ENCODE data around the gene MAP2K5. TPM values are rescaled to one million over a fixed set of nuclear protein-coding genes. Genes with fewer than 3 reads are reported as not detected.

The MAP2K5 gene
- polyA plus RNA-seq, 2 of the 4 experiments (the other 2 are of a cell fraction): 7.8 to 11.0 TPM

DNA sequence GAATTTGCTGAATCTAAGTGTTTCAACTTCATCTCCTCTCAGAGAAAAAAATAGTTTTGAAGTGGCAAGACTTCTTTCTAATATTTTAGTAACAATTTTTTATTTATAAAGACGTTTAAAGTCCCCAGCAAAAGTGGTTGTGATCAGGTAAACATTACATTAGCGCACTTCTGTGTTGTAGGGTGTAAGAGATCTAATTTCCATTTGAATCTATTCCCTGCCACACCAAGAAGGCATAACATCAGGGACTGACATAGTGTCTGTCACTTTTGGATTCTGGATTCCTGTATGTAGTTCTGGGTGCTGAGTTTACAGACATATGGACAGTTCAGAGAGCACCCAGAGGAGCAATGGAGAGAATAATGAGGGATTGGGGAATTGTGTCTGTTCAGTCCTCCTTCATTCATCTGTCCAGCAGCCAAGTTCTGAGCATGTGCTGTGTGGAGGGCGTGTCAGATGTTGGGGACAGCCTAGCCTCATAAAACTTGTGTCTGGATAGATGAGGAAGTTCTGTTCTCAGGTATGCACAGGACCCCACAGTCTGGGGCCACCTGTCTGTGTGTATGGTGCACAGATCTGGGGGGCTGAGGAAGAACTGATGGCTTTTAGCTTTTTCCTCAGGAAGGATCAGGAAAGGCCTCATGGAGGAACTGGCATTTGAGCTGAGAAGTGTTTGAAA is 65.6 kb downstream of the MAP2K5 start:
- CTCF ChIA-PET: no interaction called here
- WGBS (ENCODE audit: missing lambda C conversion rate): 80% methylated on average over 3 of the region's 3 CpGs
- POLR2A ChIA-PET: no interaction called here
- ATAC-seq (no peak), DNase-seq (ENCODE audit: low read depth in 1 of 2, low spot score in 1 of 2) (no peak), FAIRE-seq (no peak)
- H3K4me1 ChIP-seq: no peaks in the 10 kb centered on the region
- H3K27ac ChIP-seq: no peak overlapping the region
- no peaks in the 10 kb centered on the region for H3K9me3 ChIP-seq
- H3K4me3 ChIP-seq: no peak overlapping the region
- no peak overlapping the region for H3K4me2 ChIP-seq
- TF ChIP-seq RAD21 (conservative IDR thresholded peaks at IDR 0.05 in 1 of 2, IDR thresholded peaks at IDR 0.05 in 1 of 2) (no peak), FOSB (CRISPR knock-in tag; IDR thresholded peaks at IDR 0.05) (no peak), HOXB13 (CRISPR knock-in tag; IDR thresholded peaks at IDR 0.05; ENCODE audit: low read depth) (no peak), EP300 (IDR thresholded peaks at IDR 0.05) (no peak), EHF (CRISPR knock-in tag; IDR thresholded peaks at IDR 0.05) (no peak), BHLHE40 (IDR thresholded peaks at IDR 0.05; ENCODE audit: low read depth, low read length) (no peak), KDM5A (IDR thresholded peaks at IDR 0.05) (no peak), MYC (IDR thresholded peaks at IDR 0.05; ENCODE audit: borderline replicate concordance, low read length) (no peak), CHD2 (IDR thresholded peaks at IDR 0.05; ENCODE audit: low read length, partially characterized antibody) (no peak), HEYL (CRISPR knock-in tag; IDR thresholded peaks at IDR 0.05) (no peak)
- TF ChIP-seq, protein P1, sequence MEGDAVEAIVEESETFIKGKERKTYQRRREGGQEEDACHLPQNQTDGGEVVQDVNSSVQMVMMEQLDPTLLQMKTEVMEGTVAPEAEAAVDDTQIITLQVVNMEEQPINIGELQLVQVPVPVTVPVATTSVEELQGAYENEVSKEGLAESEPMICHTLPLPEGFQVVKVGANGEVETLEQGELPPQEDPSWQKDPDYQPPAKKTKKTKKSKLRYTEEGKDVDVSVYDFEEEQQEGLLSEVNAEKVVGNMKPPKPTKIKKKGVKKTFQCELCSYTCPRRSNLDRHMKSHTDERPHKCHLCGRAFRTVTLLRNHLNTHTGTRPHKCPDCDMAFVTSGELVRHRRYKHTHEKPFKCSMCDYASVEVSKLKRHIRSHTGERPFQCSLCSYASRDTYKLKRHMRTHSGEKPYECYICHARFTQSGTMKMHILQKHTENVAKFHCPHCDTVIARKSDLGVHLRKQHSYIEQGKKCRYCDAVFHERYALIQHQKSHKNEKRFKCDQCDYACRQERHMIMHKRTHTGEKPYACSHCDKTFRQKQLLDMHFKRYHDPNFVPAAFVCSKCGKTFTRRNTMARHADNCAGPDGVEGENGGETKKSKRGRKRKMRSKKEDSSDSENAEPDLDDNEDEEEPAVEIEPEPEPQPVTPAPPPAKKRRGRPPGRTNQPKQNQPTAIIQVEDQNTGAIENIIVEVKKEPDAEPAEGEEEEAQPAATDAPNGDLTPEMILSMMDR (IDR thresholded peaks at IDR 0.05): no peak
- TF ChIP-seq, protein P2, sequence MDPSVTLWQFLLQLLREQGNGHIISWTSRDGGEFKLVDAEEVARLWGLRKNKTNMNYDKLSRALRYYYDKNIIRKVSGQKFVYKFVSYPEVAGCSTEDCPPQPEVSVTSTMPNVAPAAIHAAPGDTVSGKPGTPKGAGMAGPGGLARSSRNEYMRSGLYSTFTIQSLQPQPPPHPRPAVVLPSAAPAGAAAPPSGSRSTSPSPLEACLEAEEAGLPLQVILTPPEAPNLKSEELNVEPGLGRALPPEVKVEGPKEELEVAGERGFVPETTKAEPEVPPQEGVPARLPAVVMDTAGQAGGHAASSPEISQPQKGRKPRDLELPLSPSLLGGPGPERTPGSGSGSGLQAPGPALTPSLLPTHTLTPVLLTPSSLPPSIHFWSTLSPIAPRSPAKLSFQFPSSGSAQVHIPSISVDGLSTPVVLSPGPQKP (IDR thresholded peaks at IDR 0.05; ENCODE audit: low read depth, low read length): no peak
- TF ChIP-seq, protein P3, sequence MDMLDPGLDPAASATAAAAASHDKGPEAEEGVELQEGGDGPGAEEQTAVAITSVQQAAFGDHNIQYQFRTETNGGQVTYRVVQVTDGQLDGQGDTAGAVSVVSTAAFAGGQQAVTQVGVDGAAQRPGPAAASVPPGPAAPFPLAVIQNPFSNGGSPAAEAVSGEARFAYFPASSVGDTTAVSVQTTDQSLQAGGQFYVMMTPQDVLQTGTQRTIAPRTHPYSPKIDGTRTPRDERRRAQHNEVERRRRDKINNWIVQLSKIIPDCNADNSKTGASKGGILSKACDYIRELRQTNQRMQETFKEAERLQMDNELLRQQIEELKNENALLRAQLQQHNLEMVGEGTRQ (IDR thresholded peaks at IDR 0.05): no peak
- TF ChIP-seq, protein P4, sequence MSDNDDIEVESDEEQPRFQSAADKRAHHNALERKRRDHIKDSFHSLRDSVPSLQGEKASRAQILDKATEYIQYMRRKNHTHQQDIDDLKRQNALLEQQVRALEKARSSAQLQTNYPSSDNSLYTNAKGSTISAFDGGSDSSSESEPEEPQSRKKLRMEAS (IDR thresholded peaks at IDR 0.05): no peak
- TF ChIP-seq, protein P5, sequence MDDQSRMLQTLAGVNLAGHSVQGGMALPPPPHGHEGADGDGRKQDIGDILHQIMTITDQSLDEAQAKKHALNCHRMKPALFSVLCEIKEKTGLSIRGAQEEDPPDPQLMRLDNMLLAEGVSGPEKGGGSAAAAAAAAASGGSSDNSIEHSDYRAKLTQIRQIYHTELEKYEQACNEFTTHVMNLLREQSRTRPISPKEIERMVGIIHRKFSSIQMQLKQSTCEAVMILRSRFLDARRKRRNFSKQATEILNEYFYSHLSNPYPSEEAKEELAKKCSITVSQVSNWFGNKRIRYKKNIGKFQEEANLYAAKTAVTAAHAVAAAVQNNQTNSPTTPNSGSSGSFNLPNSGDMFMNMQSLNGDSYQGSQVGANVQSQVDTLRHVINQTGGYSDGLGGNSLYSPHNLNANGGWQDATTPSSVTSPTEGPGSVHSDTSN (IDR thresholded peaks at IDR 0.05): no peak

DNA sequence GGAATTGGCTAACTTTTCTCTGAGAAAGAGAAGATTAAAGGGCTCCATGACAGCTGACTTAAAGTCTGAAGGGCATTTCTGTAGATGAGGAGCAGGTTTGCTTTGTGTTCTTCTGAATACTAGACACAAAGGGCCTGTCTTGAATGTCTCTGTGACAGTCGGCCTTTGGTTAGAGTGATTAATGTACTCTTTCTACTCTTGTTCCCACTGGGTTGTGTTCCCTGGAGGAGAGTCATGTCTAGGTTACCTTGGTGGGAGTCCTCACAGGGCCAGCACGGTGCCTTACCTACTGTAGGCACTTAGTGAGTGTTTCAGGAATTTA is 66.1 kb downstream of the MAP2K5 start:
- Histone ChIP-seq H3K9me3 (no peaks in the 10 kb centered on the region), H3K4me1 (no peaks in the 10 kb centered on the region), H3K27ac (no peak overlapping the region), H3K4me2 (no peak overlapping the region), H3K4me3 (no peak overlapping the region)
- ChIA-PET CTCF (no interaction called here), POLR2A (no interaction called here)
- ATAC-seq (no peak), FAIRE-seq (no peak), DNase-seq (ENCODE audit: low read depth in 1 of 2, low spot score in 1 of 2) (no peak)
- TF ChIP-seq KDM1A (IDR thresholded peaks at IDR 0.05; ENCODE audit: low read depth) (no peak), RFX5 (IDR thresholded peaks at IDR 0.05) (no peak), PHF8 (IDR thresholded peaks at IDR 0.05; ENCODE audit: borderline replicate concordance, low read depth) (no peak), NFE2L2 (conservative IDR thresholded peaks at IDR 0.05; ENCODE audit: low read length) (no peak), BHLHE40 (IDR thresholded peaks at IDR 0.05; ENCODE audit: low read depth, low read length) (no peak), EP300 (IDR thresholded peaks at IDR 0.05) (no peak), ZC3H11A (IDR thresholded peaks at IDR 0.05) (no peak), FOSB (CRISPR knock-in tag; IDR thresholded peaks at IDR 0.05) (no peak), RNF2 (IDR thresholded peaks at IDR 0.05; ENCODE audit: borderline replicate concordance, low read depth) (no peak), POLR2A (IDR thresholded peaks at IDR 0.05; ENCODE audit: low read length) (no peak), HEYL (CRISPR knock-in tag; IDR thresholded peaks at IDR 0.05) (no peak), HOXB5 (CRISPR knock-in tag; IDR thresholded peaks at IDR 0.05) (no peak), MYC (IDR thresholded peaks at IDR 0.05; ENCODE audit: borderline replicate concordance, low read length) (no peak)
- TF ChIP-seq, protein P6, sequence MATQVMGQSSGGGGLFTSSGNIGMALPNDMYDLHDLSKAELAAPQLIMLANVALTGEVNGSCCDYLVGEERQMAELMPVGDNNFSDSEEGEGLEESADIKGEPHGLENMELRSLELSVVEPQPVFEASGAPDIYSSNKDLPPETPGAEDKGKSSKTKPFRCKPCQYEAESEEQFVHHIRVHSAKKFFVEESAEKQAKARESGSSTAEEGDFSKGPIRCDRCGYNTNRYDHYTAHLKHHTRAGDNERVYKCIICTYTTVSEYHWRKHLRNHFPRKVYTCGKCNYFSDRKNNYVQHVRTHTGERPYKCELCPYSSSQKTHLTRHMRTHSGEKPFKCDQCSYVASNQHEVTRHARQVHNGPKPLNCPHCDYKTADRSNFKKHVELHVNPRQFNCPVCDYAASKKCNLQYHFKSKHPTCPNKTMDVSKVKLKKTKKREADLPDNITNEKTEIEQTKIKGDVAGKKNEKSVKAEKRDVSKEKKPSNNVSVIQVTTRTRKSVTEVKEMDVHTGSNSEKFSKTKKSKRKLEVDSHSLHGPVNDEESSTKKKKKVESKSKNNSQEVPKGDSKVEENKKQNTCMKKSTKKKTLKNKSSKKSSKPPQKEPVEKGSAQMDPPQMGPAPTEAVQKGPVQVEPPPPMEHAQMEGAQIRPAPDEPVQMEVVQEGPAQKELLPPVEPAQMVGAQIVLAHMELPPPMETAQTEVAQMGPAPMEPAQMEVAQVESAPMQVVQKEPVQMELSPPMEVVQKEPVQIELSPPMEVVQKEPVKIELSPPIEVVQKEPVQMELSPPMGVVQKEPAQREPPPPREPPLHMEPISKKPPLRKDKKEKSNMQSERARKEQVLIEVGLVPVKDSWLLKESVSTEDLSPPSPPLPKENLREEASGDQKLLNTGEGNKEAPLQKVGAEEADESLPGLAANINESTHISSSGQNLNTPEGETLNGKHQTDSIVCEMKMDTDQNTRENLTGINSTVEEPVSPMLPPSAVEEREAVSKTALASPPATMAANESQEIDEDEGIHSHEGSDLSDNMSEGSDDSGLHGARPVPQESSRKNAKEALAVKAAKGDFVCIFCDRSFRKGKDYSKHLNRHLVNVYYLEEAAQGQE (IDR thresholded peaks at IDR 0.05): no peak
- TF ChIP-seq, protein P7, sequence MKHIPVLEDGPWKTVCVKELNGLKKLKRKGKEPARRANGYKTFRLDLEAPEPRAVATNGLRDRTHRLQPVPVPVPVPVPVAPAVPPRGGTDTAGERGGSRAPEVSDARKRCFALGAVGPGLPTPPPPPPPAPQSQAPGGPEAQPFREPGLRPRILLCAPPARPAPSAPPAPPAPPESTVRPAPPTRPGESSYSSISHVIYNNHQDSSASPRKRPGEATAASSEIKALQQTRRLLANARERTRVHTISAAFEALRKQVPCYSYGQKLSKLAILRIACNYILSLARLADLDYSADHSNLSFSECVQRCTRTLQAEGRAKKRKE (CRISPR knock-in tag; IDR thresholded peaks at IDR 0.05; ENCODE audit: low read depth): no peak
- WGBS (ENCODE audit: missing lambda C conversion rate): 90% methylated on average over 2 of the region's 2 CpGs
